ENCODE measurements around the gene GRAMD1B. TPM values are rescaled to one million over a fixed set of nuclear protein-coding genes. Genes with fewer than 3 reads are reported as not detected.

GRAMD1B gene
- polyA plus RNA-seq, 3 donors: 3.2 to 13.9 (median 3.3) TPM

DNA sequence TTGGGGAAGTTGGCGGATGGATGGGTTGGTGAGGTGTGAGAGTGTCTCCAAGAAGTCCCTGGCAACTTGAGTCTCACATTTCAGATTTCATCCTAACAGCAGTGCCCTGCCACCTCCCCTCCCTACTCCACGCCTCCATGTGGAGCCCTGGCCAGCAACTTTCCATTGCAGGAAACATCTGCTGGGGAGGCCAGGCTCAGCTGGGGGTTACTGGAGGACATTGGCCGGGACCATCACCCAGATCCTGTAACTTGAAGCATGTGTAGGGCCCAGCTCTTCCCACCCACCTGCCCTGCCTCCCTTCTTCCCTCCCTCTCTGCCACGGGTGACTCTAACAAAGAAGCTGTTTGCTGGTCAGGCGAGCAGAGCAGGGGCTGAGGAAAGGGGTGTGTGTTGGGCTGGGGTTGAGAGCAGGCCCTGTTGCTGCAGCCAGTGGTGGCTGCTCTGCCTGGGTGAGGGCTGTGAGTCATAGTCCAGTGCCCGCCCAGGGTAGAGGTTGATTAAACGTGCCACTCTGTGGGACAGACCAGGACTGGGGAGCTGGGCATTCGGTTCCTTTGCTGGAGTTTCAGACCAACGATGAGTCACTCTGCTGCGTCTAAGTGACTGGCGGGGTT, 160.3 kb downstream of the GRAMD1B start:
- H3K79me2 ChIP-seq (ENCODE audit: insufficient read depth, low read length): no peaks in the 10 kb centered on the region
- no peaks in the 10 kb centered on the region for H3K27me3 ChIP-seq (ENCODE audit: control insufficient read depth in 2 of 2, insufficient read depth in 2 of 2, low read length in 2 of 2)
- peaks cover 60 to 70% of the 10 kb centered on the region in 2 donors for H3K36me3 Mint-ChIP-seq
- intact Hi-C loops (cut with micrococcal nuclease): no loop called here
- no peak for TF ChIP-seq CTCF (IDR thresholded peaks at IDR 0.05)
- no peaks in the 10 kb centered on the region for H3K9me3 ChIP-seq (replicated peaks in 1 of 2; ENCODE audit: control insufficient read depth in 1 of 2, insufficient read depth in 1 of 2, low read length in 2 of 2)
- no peak overlapping the region for H3K4me3 Mint-ChIP-seq
- H3K9me3 Mint-ChIP-seq: no peaks in the 10 kb centered on the region
- peaks cover 0 to 1% (median 0%) of the 10 kb centered on the region in 3 donors for H3K27me3 Mint-ChIP-seq (ENCODE audit: low read depth in 3 of 3)
- H3K9ac ChIP-seq (ENCODE audit: insufficient read depth, low read length, poor library complexity, severe bottlenecking): no peak overlapping the region
- H3K27ac ChIP-seq (ENCODE audit: low read depth in 1 of 2, low read length in 2 of 2): no peak overlapping the region
- no peak overlapping the region for H3K4me2 ChIP-seq (replicated peaks; ENCODE audit: extremely low read depth, low read length, poor library complexity, severe bottlenecking)
- H3K4me3 ChIP-seq (replicated peaks in 1 of 3; ENCODE audit: low read depth in 2 of 3, low read length in 3 of 3): no peak overlapping the region
- no peak overlapping the region for H2AFZ ChIP-seq (ENCODE audit: insufficient read depth, low read depth, low read length, poor library complexity, severe bottlenecking)
- 87% methylated on average over 8 of the region's 11 CpGs for WGBS (ENCODE audit: insufficient coverage)
- H3K4me1 Mint-ChIP-seq: peaks cover 3% of the 10 kb centered on the region
- peaks cover 40 to 76% of the 10 kb centered on the region in 2 donors for H3K36me3 ChIP-seq (replicated peaks in 1 of 2; ENCODE audit: control insufficient read depth in 1 of 2, insufficient read depth in 2 of 2, low read length in 2 of 2)
- no peak for DNase-seq
- no peaks in the 10 kb centered on the region for H4K20me1 ChIP-seq (ENCODE audit: insufficient read depth, low read length)
- peak overlapping the region in 2 of 7 donors; percentile 11 to 62 for H3K27ac Mint-ChIP-seq
- no peaks in the 10 kb centered on the region for H3K4me1 ChIP-seq (ENCODE audit: control insufficient read depth in 1 of 2, insufficient read depth in 2 of 2, low read length in 2 of 2)

DNA sequence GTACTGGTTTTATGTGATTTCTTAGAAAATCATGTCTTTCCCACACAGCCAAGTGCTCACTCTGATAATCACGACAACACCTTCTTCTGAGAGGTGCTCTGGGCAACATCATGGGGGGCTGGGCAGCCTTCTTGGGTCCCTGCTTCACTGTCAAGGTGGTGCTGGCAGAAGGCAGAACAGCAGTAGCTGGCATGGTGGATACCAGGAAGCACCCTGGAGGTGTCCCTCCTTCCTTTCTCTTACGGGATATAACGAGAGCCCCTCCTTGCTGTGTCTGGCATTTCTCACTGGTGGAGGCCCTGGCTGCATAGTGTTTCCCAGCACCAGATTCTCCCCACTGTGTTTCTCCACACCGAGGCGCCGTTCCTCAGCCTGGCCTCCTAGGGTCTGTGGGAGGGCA, 163.5 kb downstream of the GRAMD1B start:
- no peaks in the 10 kb centered on the region for H3K79me2 ChIP-seq (ENCODE audit: insufficient read depth, low read length)
- no peak for DNase-seq
- H3K36me3 ChIP-seq (replicated peaks in 1 of 2; ENCODE audit: control insufficient read depth in 1 of 2, insufficient read depth in 2 of 2, low read length in 2 of 2): peaks cover 61 to 80% of the 10 kb centered on the region in 2 donors
- no peak overlapping the region for H3K9ac ChIP-seq (ENCODE audit: insufficient read depth, low read length, poor library complexity, severe bottlenecking)
- H3K4me2 ChIP-seq (replicated peaks; ENCODE audit: extremely low read depth, low read length, poor library complexity, severe bottlenecking): no peak overlapping the region
- no peaks in the 10 kb centered on the region for H3K9me3 ChIP-seq (replicated peaks in 1 of 2; ENCODE audit: control insufficient read depth in 1 of 2, insufficient read depth in 1 of 2, low read length in 2 of 2)
- 95% methylated on average over 3 of the region's 6 CpGs for WGBS (ENCODE audit: insufficient coverage)
- H3K27me3 Mint-ChIP-seq (ENCODE audit: low read depth in 3 of 3): no peaks in the 10 kb centered on the region
- no peak overlapping the region for H3K27ac ChIP-seq (ENCODE audit: low read depth in 1 of 2, low read length in 2 of 2)
- no peaks in the 10 kb centered on the region for H4K20me1 ChIP-seq (ENCODE audit: insufficient read depth, low read length)
- H3K27ac Mint-ChIP-seq: peak overlapping the region in 1 of 7 donors; percentile 62
- H3K4me1 ChIP-seq (ENCODE audit: control insufficient read depth in 1 of 2, insufficient read depth in 2 of 2, low read length in 2 of 2): no peaks in the 10 kb centered on the region
- H3K27me3 ChIP-seq (ENCODE audit: control insufficient read depth in 2 of 2, insufficient read depth in 2 of 2, low read length in 2 of 2): no peaks in the 10 kb centered on the region
- intact Hi-C loops (cut with micrococcal nuclease): no loop called here
- peaks cover 3% of the 10 kb centered on the region for H3K4me1 Mint-ChIP-seq
- H2AFZ ChIP-seq (ENCODE audit: insufficient read depth, low read depth, low read length, poor library complexity, severe bottlenecking): no peak overlapping the region
- H3K4me3 ChIP-seq (replicated peaks in 1 of 3; ENCODE audit: low read depth in 2 of 3, low read length in 3 of 3): no peak overlapping the region
- H3K9me3 Mint-ChIP-seq: no peaks in the 10 kb centered on the region
- TF ChIP-seq CTCF (IDR thresholded peaks at IDR 0.05): no peak
- H3K36me3 Mint-ChIP-seq: peaks cover 59 to 76% of the 10 kb centered on the region in 2 donors
- no peak overlapping the region for H3K4me3 Mint-ChIP-seq

Data from CD14-positive monocyte (primary cell).